Measurements from ENCODE around the gene RUSF1.

GRCh38 chr16:31525113-31525512 lies 16.9 kb upstream of the RUSF1 start:
- TF ChIP-seq, protein P1, sequence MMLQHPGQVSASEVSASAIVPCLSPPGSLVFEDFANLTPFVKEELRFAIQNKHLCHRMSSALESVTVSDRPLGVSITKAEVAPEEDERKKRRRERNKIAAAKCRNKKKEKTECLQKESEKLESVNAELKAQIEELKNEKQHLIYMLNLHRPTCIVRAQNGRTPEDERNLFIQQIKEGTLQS (IDR thresholded peaks at IDR 0.05; ENCODE audit: borderline replicate concordance, extremely low read depth, low read depth, low read length), result no peak
- no peak for TF ChIP-seq EZH2 (IDR thresholded peaks at IDR 0.05; ENCODE audit: borderline replicate concordance, control insufficient read depth, low read depth, low read length)
- TF ChIP-seq, protein P2, sequence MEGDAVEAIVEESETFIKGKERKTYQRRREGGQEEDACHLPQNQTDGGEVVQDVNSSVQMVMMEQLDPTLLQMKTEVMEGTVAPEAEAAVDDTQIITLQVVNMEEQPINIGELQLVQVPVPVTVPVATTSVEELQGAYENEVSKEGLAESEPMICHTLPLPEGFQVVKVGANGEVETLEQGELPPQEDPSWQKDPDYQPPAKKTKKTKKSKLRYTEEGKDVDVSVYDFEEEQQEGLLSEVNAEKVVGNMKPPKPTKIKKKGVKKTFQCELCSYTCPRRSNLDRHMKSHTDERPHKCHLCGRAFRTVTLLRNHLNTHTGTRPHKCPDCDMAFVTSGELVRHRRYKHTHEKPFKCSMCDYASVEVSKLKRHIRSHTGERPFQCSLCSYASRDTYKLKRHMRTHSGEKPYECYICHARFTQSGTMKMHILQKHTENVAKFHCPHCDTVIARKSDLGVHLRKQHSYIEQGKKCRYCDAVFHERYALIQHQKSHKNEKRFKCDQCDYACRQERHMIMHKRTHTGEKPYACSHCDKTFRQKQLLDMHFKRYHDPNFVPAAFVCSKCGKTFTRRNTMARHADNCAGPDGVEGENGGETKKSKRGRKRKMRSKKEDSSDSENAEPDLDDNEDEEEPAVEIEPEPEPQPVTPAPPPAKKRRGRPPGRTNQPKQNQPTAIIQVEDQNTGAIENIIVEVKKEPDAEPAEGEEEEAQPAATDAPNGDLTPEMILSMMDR (IDR thresholded peaks at IDR 0.05 in 2 of 3, conservative IDR thresholded peaks at IDR 0.05 in 1 of 3; ENCODE audit: control insufficient read depth in 2 of 3, extremely low read depth in 1 of 3, insufficient read depth in 1 of 3, low read depth in 3 of 3, low read length in 3 of 3), result no peak
- TF ChIP-seq YY1 (IDR thresholded peaks at IDR 0.05; ENCODE audit: low read depth, low read length), result no peak
- TF ChIP-seq MXI1 (IDR thresholded peaks at IDR 0.05; ENCODE audit: low read depth, low read length), result no peak
- no peak for TF ChIP-seq BRCA1 (IDR thresholded peaks at IDR 0.05; ENCODE audit: low read depth, low read length)
- TF ChIP-seq TCF7 (IDR thresholded peaks at IDR 0.05; ENCODE audit: borderline replicate concordance), result no peak
- TF ChIP-seq POLR2A (IDR thresholded peaks at IDR 0.05; ENCODE audit: low read depth, low read length), result no peak
- TF ChIP-seq BHLHE40 (IDR thresholded peaks at IDR 0.05; ENCODE audit: borderline replicate concordance in 1 of 2, low read depth in 2 of 2, low read length in 1 of 2), result no peak
- TF ChIP-seq ZBTB40 (IDR thresholded peaks at IDR 0.05; ENCODE audit: borderline replicate concordance), result no peak

Data from GM12878 (cell line).